OCI-LY7 (cell line): ENCODE data around the gene GSTT2. TPM values are rescaled to one million over a fixed set of nuclear protein-coding genes. Genes with fewer than 3 reads are reported as not detected.

Experiments used
- BruUV-seq: library from RNA; stranded (reverse); fragments of 400-500 nt; replicated peaks from 2 replicates; lab custom pipeline; 2021; lab: Mats Ljungman, UMichigan
- CTCF ChIA-PET: fragments of 300-600 bp; sonication (Branson Sonifier 250); formaldehyde crosslinking; loops from one replicate; lab custom pipeline; 2022; ENCODE audit warnings: antibody characterized with exemption; ENCODE audit not compliant: unreplicated experiment; lab: Charles Lee
- POLR2A ChIA-PET: fragments of 300-600 bp; sonication (Branson Sonifier 250); formaldehyde crosslinking; loops from one replicate; lab custom pipeline; 2022; ENCODE audit warnings: antibody characterized with exemption; lab: Charles Lee
- DNase-seq: peaks from one replicate; pipeline ENCODE4 v3.0.0-alpha.2; 2015; ENCODE audit warnings: low spot score
- H2AFZ ChIP-seq: fragments of 200-600 bp; sonication (generic), shearing (Covaris generic); 2 replicates; pipeline ENCODE4 v1.6.1; 2014; ENCODE audit warnings: mild to moderate bottlenecking, antibody characterized with exemption, low read length, moderate library complexity
- H3K27ac ChIP-seq: fragments of 200-600 bp; sonication (generic); 2 replicates; pipeline ENCODE4 v1.5.1; 2014; ENCODE audit warnings: mixed run types, low read depth, mild to moderate bottlenecking, moderate library complexity, low read length, inconsistent platforms; ENCODE audit not compliant: poor library complexity, severe bottlenecking
- H3K36me3 ChIP-seq: fragments of 200-600 bp; sonication (generic); 2 replicates; pipeline ENCODE4 v1.6.1; 2014; ENCODE audit warnings: mild to moderate bottlenecking, antibody characterized with exemption, low read length, moderate library complexity, mixed read lengths; ENCODE audit not compliant: insufficient read depth
- H3K4me1 ChIP-seq: fragments of 200-600 bp; sonication (generic); 2 replicates; pipeline ENCODE4 v1.5.1; 2014; ENCODE audit warnings: mild to moderate bottlenecking, low read length; ENCODE audit not compliant: insufficient read depth, poor library complexity, severe bottlenecking
- H3K4me2 ChIP-seq: fragments of 200-600 bp; sonication (generic); 2 replicates; pipeline ENCODE4 v1.6.1; 2014; ENCODE audit warnings: mild to moderate bottlenecking, low read length
- H3K4me3 ChIP-seq: fragments of 200-600 bp; sonication (generic); 2 replicates; pipeline ENCODE4 v1.5.1; 2014; ENCODE audit warnings: mild to moderate bottlenecking, low read depth, low read length; ENCODE audit not compliant: poor library complexity, severe bottlenecking
- H3K79me2 ChIP-seq: fragments of 200-600 bp; sonication (generic); 2 replicates; pipeline ENCODE4 v1.6.1; 2016; ENCODE audit warnings: low read depth, mild to moderate bottlenecking, low read length, moderate library complexity, mixed read lengths; ENCODE audit not compliant: insufficient read depth
- H3K9me2 ChIP-seq: fragments of 200-600 bp; sonication (generic); 2 replicates; pipeline ENCODE4 v1.6.1; 2016; ENCODE audit warnings: mild to moderate bottlenecking, low read length, mixed read lengths; ENCODE audit not compliant: insufficient read depth
- H3K9me3 ChIP-seq: fragments of 200-600 bp; sonication (generic); 2 replicates; pipeline ENCODE4 v1.6.1; 2014; ENCODE audit warnings: mild to moderate bottlenecking, mixed run types, low read length, mixed read lengths
- H4K20me1 ChIP-seq: fragments of 200-600 bp; sonication (generic); 2 replicates; pipeline ENCODE4 v1.6.1; 2014; ENCODE audit warnings: mild to moderate bottlenecking, antibody characterized with exemption, low read length, moderate library complexity, mixed read lengths; ENCODE audit not compliant: insufficient read depth
- CTCF ChIP-seq: fragments of 200-600 bp; sonication (generic); conservative IDR thresholded peaks from 2 replicates; pipeline ENCODE4 v1.5.1; 2014; ENCODE audit warnings: mild to moderate bottlenecking, antibody characterized with exemption, low read length, moderate library complexity, mixed read lengths
- EZH2phosphoT487 ChIP-seq: fragments of 200-600 bp; sonication (generic); IDR thresholded peaks from 2 replicates; pipeline ENCODE4 v1.6.1; 2018; ENCODE audit warnings: low read depth, borderline replicate concordance, mild to moderate bottlenecking, mixed run types, antibody characterized with exemption, low read length, moderate library complexity, mixed read lengths
- intact Hi-C: fragments of 100-400 bp; cut with micrococcal nuclease; formaldehyde crosslinking; loops from one replicate; pipeline ENCODE4 v1.10.0; 2022; ENCODE audit not compliant: unreplicated experiment
- total RNA-seq, 2 experiments: library from RNA; depleted of rRNA in 1 of 2; stranded (reverse); fragments of >200 nt in 1 of 2; shearing (Covaris generic) in 1 of 2; gene quantifications; 2 replicates each; pipeline ENCODE4 v1.2.3, GENCODE V29; 2014 to 2022

GSTT2 gene
- total RNA-seq, 2 experiments from 2014 or later: not detected

- H3K79me2 ChIP-seq: peaks cover 37% of the 10 kb centered on the region; the same call in 1 of the 2 replicates
- no peak overlapping the region for H3K4me3 ChIP-seq
- CTCF ChIA-PET: no interaction called here
- no peak overlapping the region for H3K4me2 ChIP-seq
- H3K36me3 ChIP-seq: peaks cover 25% of the 10 kb centered on the region
- DNase-seq: no peak
- no peak overlapping the region for H3K27ac ChIP-seq
- POLR2A ChIA-PET: no interaction called here
- intact Hi-C loops: no loop called here
- H4K20me1 ChIP-seq: peaks cover 5% of the 10 kb centered on the region; the same call in 1 of the 2 replicates
- no peak for TF ChIP-seq EZH2phosphoT487
- TF ChIP-seq CTCF: no peak
- H2AFZ ChIP-seq: no peak overlapping the region
- 0 out of 2 replicates have a peak, but pooled peaks cover 7% of the 10 kb centered on the region for H3K9me3 ChIP-seq
- no TSS peak for BruUV-seq
- H3K9me2 ChIP-seq: no peaks in the 10 kb centered on the region
- H3K4me1 ChIP-seq: peaks cover 20% of the 10 kb centered on the region
Measured at GRCh38 chr22:24025475-24025874, 45.5 kb downstream of the GSTT2 start.

- no TSS peak for BruUV-seq
- CTCF ChIA-PET: no interaction called here
Measured at GRCh38 chr22:24026056-24026455, 46.1 kb downstream of the GSTT2 start.

More at GRCh38 chr22:24026056-24026455, 46.1 kb downstream of the GSTT2 start:
- H3K4me3 ChIP-seq: no peak overlapping the region
- H2AFZ ChIP-seq: no peak overlapping the region
- H4K20me1 ChIP-seq: peaks cover 5% of the 10 kb centered on the region; the same call in 1 of the 2 replicates
- peaks cover 25% of the 10 kb centered on the region for H3K36me3 ChIP-seq
- H3K79me2 ChIP-seq: peaks cover 34% of the 10 kb centered on the region; the same call in 1 of the 2 replicates
- POLR2A ChIA-PET: no interaction called here
- intact Hi-C loops: no loop called here
- no peak overlapping the region for H3K4me2 ChIP-seq
- no peak for DNase-seq
- H3K27ac ChIP-seq: no peak overlapping the region
- 0 out of 2 replicates have a peak, but pooled peaks cover 7% of the 10 kb centered on the region for H3K9me3 ChIP-seq
- no peaks in the 10 kb centered on the region for H3K9me2 ChIP-seq
- H3K4me1 ChIP-seq: peaks cover 20% of the 10 kb centered on the region
- TF ChIP-seq EZH2phosphoT487 (no peak), CTCF (no peak)
